Ecto neural progenitor cell (in vitro differentiated cells): ENCODE results near the gene NOL12.
"Not testable (repeated sequence)": the region's sequence is repeated elsewhere in the genome, so short reads cannot be mapped to it uniquely, and the experiment has no call there.

Experiments used
- DNase-seq: peaks from one replicate; pipeline ENCODE4 v3.0.0-alpha.2; 2018; ENCODE audit warnings: low spot score

Gene NOL12

DNA sequence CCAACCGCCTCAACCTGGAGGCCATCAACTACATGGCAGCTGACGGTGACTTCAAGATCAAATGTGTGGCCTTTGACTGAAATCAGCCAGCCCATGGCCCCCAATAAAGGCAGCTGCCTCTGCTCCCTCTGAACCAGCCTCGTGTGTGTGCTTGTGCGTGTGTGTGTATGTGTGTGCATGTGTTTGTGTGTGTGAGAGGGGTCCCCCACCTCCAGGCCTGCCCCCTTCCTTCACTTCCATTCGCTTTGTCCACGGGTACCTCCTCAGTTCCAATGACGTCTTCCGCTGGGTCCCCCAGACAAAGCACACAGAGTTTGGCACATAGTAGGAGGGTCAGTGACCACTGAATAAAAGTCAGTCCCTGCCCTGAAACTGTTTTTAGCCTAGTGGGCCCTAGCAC is 6.5 kb upstream of the NOL12 start:
- no peak for DNase-seq

DNA sequence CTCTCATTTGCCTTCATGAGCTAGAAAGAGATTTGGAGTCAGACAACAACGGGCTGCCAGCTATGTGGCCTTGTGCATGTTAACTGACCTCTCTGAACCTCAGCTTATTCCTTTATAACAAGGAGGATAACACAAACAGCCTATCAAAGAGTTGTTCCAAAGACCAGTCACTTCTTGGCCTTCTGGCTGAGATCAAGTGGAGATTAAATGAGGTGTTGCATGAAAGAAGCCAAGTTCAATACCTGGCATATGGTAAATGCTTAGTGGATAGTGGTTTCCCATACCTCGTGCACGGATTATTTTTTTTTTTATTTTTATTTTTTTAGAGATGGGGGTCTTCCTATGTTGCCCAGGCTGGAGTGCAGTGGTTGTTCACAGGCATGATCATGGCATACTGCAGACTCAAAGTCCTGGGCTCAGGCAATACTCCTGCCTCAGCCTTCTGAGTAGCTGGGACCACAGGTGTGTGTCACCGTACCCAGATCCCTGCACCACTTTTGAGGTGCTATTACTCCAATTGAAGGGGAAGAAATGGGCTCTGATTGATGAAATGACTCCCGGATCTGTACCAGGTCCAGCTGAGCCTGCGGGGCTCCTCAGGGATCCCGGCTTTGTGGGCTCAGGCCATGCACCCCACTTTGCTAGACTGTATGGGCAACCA is 5.8 kb upstream of the NOL12 start:
- DNase-seq: no peak

DNA sequence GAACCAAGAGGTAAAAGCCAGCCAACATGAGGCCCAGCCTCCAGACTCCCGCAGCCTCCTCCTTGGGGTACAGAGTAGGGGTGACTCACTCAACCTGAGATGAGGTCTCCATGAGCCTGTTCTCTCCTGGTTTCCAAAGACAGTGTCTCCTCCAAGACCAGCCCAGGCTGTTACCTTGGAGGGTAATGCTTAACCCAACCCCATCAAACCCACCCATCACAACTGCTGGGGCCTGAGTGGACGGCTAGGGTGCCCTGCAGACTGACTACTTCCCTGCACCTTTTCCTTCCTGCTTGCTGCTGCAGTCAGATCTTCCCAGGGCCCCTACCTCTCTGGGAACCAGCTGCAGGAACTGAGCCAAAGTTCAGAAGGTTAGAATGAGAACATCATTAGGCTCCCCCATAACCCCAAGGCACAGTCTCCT is 5.1 kb upstream of the NOL12 start:
- no peak for DNase-seq

DNA sequence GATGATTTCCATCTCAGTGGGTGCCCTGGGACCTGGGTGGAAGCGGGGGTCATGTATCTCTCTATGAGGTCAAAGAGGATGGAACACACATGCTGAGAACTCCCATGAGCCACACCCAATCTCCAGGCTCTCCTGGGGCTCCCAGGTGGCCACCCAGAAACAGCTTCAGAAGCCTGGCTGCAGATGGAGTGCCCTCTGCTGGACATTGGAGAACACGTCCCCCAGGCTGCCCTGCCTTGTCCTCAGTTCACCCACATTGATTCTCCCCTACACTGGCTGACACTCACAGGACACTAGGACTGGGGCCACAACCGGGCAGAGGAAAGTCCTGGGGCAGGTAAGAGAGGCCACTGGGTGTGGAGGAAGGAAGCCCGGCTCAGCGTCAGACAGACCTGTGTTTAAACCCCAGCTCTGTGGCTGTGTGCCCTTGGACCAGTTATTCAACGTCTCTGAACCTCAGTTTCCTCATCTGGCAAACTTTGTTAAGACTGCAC is 4.5 kb upstream of the NOL12 start:
- peak; percentile 84 for DNase-seq

DNA sequence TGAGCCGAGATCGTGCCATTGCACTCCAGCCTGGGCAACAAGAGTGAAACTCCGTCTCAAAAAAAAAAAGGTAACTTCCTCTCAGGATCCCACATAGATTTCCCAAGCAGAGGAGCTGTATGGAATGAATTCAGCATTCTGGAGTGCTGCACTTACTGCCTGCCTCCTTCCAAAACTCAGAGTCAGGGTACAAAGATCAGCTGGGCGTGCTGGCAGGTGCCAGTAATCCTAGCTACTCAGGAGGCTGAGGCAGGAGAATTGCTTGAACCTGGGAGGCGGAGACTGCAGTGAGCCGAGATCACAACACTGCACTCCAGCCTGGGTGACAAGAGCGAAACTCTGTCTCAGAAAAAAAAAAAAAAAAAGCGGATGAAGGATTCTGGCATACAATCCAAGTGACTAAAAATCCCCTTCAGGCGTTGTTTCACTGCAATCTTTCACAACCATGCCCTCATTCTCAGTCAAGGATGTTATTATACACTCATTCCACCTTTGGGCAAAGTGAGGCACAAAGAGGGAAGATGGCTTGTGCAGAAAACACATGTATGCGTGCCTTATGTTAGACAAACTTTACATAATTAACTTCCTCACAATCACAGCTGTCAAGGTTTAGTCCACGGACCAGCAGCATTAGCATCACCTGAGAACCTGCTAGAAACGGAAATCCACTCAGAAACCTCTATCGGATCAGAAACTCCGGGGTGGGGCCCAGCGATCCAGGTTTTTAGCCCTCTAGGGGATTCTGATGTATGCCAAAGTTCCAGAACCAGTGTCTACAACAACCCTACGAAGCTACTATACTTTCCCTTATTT is 1.1 kb upstream of the NOL12 start:
- no peak for DNase-seq

DNA sequence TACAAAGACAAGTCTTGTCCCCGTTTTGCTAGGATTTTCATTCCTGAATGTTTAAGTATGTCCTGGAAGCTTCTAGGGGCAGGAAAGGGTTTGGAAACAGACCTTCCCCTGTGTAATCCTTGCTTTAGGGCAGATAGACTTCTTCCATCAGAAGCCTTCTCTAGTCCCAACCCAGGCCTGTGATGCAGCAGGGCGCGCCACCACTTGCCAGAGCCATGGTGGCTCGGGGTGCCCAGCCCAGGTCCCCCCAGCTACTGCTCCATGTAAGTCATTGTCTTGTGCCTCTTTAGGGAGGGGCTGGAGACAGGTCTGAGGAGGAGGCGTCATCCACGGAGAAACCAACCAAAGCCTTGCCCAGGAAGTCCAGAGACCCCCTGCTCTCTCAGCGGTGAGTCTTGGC is 4.3 kb downstream of the NOL12 start:
- no peak for DNase-seq

DNA sequence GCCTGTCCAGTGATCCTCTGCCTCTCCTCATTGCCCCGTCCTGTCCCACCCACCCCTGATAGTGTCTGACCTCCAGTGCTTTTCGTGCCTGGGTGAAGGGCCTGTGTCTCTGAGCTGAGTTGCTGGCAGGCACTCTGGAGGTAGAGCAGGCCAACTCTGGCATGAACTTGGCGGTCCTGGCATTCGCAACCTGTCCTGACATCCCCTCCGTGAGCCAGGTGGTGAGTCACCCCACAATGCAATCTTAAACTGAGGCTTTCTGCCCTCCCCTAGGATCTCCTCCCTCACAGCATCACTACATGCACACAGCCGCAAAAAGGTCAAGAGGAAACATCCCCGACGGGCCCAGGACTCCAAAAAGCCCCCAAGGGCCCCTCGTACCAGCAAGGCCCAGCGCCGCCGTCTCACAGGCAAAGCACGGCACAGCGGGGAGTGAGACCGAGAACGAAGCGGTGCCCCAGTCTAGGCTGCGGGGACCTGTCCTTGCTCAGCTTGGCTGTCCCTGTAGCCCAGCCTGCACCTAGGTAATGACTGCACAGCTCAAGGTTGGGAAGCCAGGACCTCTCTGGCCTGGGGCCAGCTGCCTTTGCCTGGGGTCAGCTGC is 4.9 kb downstream of the NOL12 start:
- no peak for DNase-seq

DNA sequence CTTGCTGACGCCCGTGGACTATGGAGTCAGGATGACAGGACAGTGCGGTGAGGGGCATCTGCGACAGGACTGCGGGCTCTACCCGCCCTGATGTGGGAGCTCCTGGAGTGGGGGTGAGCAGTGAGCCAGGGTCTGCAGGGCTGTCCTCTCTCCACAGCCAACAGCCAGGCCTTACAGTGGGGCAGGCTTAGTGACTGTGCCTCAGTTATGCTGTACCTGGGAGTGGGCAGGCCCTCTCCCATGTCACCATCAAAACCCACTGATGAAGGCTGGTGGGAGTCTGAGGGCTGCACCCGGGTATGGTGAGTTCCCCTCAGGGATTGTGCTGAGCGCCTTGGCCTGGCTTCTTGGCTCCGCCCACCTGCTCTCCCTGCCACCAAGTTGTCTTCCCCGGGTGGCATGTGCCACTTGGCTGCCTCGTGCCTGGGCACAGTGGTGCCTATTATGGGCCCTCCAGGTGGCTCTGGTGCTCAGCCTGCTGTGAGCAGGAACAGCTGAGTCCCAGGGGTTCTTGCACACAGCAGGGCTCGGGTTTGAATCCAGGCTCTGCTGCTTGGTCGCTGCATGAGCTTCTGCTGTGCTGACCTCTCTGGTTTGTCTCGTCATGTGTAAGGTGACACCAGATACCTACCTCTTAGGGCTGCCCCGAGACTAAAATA is 6.6 kb downstream of the NOL12 start:
- DNase-seq: no peak

DNA sequence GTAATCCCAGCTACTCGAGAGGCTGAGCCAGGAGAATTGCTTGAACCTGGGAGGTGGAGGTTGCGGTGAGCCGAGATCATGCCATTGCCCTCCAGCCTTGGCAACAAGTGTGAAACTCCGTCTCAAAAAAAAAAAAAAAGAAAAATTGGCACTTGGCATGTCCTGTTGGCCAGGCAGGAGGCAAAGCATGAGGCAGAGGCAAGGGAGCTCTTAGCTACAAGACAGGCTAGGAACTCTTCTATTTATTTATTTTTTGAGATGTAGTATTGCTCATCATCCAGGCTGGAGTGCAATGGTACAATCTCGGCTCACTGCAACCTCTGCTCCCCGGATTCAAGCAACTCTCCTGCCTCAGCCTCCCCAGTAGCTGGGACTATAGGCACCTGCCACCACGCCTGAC is 8.0 kb downstream of the NOL12 start:
- not testable (repeated sequence) for DNase-seq

DNA sequence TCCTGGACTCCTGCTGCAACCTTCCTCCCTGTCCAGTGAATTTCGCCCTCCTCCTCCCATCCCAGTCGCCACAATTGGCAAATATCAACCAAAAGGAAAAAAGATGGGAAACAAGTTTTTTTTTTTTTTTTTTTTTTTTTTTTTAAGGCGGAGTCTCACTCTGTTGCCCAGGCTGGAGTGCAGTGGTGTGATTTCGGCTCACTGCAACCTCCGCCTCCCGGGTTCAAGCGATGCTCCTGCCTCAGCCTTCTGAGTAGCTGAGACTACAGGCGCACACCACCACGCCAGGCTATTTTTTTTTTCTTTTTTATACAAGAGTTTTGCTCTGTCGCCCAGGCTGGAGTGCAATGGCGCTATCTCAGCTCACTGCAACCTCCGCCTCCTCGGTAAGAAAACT is 10.1 kb downstream of the NOL12 start:
- not testable (repeated sequence) for DNase-seq

DNA sequence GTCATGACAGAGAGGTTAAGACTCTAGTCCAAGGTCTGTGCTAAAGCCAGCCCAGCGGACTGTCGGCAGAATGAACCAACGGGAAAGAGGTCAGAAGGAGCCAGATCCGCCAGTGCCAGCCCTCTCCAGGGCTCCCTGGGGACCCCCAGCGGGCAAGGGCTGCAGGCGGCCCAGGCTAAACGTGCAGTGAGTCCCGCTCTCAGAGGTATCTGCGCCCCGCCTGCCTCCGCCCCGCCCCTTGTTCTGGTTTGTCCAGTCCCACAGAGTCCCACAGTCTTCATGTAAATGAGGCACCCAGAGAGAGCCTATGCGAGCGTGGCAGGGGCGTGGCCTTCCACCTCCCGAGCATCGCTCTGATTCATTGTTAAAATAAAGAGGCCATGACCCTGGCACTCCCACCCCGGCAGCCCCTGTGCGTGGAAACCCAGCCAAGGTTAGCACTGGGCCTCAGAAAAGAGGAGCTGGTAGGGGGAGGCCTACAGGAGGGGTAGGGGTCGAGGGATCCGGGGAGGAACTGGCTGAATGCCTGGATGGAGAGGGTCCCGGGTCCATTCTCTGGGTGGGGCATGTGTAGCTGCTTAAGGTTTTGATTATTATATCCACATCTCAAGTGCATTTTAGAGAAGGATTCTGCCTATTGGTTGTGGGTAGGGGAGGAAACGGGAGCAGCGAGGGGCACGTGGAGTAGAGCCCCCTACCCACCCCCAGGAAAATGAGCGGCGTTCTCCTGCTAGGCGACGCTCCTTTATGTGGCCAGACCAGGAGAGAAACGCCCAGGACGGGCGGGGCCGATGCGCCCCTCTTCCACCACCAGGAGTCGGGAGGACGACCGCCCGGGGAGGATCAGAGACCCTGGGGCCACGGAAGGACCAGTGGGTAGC is 10.8 kb downstream of the NOL12 start, which contains the start of gene TRIOBP:
TSS of gene TRIOBP (plus strand) at position 392 of the 881 bp plus-strand sequence. CDS start 4,318 bp downstream, outside the sequence.
- DNase-seq: peak; percentile 98

DNA sequence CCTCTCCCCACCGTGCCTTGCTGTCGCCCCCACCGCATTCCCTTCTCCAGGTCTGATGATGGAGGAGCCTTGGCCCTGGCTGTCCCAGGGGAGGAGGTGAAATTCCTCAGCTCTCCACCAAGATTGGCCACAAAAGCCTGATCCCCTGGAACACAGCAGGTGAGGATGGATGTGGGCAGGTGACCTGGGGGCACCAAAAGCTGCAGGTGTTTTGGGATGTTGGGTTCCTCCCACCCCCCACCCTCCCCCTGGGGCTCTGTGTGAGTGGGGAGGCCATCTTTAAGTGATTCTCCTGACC is 11.3 kb downstream of the NOL12 start:
- DNase-seq: no peak

DNA sequence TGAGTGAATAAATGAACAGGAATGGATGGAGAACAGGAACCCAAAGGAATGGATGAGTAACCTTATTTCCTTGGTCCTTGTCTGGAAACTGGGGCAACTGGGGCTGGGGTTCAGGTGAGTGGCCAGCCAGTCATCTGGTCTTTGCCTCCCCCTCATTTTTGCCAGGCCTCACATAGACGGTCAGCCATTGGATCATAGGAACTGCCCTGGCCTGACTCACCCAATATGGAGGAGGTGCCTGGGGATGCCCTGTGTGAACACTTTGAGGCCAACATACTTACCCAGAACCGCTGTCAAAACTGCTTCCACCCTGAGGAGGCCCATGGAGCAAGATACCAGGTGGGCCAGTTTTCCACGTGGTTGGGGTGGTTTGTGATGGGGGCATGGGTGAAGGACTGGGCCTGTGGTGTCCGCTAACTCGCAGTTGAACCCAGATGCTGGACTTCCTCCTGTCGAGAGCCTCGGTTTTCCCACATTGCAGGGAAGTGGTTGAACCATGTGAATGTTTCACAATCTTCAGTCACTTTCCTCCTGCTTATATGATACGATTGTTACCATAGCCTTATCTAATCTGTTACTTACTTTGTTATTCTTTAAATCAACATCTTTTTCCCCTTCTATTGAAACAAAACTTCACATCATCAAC is 15.1 kb downstream of the NOL12 start:
- DNase-seq: no peak

DNA sequence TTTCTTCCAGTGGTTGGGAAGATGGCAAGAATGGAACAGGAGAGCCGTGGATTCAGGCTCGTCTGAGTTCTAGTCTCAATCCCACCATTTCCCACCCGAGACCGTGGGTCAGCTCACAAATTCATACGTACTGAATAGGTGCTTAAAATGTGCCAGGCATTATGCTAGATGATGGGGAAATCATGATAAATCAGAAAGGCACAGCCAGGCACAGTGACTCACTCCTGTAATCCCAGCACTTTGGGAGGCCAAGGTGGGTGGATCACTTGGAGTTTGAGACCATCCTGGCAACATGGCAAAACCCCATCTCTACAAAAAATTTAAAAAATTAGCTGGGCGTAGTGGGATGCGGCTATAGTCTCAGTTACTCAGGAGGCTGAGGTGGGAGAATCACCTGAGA is 17.8 kb downstream of the NOL12 start:
- no peak for DNase-seq

DNA sequence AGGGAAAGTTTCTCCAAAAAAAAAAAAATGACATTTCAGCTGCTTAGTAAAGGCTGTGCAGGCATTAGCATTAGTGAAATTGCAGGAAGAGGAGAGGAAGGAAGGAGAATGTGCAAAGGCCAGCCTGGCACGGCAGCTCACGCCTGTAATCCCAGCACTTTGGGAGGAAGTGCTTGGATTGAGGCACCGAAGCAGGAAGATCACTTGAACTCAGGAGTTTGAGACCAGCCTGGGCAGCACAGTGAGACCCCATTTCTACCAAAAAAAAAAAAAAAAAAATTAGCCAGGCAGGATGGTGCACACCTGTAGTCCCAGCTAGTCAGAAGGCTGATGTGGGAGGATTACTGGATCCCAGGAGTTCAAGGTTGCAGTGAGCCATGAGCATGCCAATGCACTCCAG is 18.5 kb downstream of the NOL12 start:
- DNase-seq: no peak

DNA sequence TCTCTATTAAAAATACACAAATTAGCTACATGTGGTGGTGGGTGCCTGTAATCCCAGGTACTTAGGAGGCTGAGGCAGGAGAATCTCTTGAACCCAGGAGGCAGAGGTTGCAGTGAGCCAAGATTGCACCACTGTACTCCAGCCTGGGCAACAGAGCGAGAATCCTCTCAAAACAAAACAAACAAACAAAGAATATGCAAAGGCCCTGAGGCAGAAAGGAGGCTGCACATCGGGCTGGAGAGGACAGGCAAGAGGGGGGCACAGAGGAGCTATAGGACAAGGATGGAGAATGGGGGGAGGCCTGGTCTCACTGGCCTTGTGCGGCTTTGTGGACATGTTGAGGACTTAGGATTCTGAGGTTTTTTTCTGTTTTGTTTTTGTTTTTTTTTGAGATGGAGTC is 19.1 kb downstream of the NOL12 start:
- DNase-seq: no peak

DNA sequence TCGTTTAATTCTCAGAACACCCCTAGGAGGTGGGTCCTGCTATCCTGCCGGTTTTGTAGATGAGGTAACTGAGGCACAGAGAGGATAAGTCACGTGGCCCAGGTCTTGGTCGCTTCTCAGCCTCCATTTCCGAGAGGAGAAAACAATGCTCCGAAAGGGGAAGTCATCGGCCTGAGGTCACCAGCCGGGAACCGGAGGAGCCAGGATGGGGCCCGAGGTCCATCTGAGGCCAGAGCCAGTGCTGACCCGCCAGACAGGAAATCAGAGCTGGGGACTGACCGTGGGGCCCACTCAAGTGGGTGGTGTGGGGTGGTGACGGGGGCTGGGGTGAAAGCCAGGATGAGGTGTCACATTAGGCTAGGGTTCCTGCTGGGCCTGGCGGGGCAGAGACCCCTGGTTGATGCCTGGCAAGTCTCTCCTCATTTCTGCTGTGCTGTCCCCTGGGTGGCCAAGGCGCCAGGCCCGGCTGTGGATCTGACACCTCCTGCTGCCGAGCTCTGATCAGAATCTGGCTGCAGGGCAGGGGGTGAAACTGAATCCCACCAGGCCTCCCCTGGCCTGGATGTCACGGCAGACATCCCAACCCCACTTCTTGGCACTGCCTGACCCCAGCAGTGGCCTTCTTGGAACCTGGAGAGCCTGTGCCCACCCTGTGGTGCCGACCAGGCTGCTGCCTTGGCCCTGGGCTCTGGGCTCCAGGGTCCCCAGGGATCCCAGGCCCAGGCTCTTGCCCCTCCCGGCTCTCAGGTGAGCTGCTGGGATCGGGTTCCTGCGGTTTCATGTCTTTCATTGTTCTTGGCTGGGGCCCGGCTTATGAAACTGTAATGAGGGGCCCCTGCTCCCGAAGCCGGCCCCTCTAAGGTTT is 22.7 kb downstream of the NOL12 start:
- no peak for DNase-seq

DNA sequence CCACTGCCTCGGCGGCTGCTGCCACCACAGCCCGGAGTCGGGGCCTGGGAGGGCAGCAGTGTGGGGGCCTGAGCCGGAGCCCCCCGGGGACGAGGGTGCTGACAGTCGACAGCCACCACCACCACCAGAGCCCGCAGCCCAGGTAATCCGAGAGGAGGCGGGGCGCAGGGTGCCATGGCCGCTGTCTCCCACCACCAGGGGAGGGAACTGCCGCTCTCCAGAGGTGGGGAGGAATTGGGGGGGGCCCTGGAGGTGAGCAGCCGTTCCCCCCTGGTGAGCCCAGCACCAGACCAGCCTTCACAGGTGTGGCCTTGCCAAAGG is 23.3 kb downstream of the NOL12 start:
- DNase-seq: no peak

DNA sequence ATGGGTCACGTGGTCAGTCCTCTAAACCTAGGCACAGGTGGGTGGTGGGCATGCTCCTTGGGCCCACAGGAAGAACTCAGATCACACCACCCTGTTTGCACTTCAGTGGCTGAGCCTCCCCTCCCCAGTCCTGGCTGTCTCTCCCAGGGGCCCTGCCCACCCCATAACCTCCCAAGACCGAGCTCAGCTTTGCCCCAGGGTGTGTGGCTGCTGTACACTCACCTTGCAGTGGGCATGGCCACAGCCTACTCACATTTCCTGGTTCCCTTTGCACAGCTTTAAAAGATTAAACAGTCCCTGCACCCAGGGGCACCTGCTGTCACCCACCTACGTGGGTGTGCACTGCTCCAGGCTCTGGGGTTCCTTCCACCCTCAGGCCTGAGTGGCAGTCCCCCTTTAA is 24.5 kb downstream of the NOL12 start:
- no peak for DNase-seq

DNA sequence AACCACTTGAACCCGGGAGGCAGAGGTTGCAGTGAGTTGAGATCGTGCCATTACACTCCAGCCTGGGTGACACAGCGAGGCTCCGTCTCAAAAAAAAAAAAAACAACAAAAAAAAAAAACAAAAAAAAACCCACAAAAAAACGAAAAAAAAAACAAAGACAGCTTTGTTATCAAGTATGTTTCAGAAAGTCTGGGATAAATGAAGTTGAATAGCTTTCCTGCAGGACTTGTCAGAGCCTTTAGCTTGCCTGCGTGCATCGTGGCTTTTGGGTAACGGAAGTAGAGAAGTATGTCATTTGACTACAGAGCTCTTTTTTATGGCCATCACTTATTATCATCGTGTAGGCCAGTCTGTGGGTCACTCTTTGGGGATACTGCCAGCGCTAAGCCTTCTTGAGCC is 25.3 kb downstream of the NOL12 start:
- no peak for DNase-seq
